Progenitor cell of endocrine pancreas (in vitro differentiated cells): Measurements from ENCODE around the gene CMIP. TPM values are rescaled to one million over a fixed set of nuclear protein-coding genes. Genes with fewer than 3 reads are reported as not detected.
A peak's percentile ranks its signal among the peaks of the same experiment; 100 is the strongest.

Source experiments
- DNase-seq: peaks from one replicate; pipeline ENCODE4 v3.0.0; 2021; ENCODE audit warnings: low spot score; ENCODE audit not compliant: unreplicated experiment
- H3K27ac Mint-ChIP-seq: 2 replicates; pipeline ENCODE4 v1.8.0; 2021; ENCODE audit warnings: mild to moderate bottlenecking, moderate library complexity, mixed read lengths
- H3K27me3 Mint-ChIP-seq: 2 replicates; pipeline ENCODE4 v1.8.0; 2021; ENCODE audit warnings: mixed read lengths
- H3K36me3 Mint-ChIP-seq: 2 replicates; pipeline ENCODE4 v1.8.0; 2022; ENCODE audit warnings: mixed read lengths; ENCODE audit not compliant: insufficient read depth
- H3K4me1 Mint-ChIP-seq: 2 replicates; pipeline ENCODE4 v1.8.0; 2021; ENCODE audit warnings: low read depth, mixed read lengths
- H3K4me3 Mint-ChIP-seq: 2 replicates; pipeline ENCODE4 v1.8.0; 2021; ENCODE audit warnings: low read depth, mild to moderate bottlenecking, moderate library complexity, mixed read lengths
- H3K9me3 Mint-ChIP-seq: 2 replicates; pipeline ENCODE4 v1.8.0; 2021; ENCODE audit warnings: low read depth, mixed read lengths
- total RNA-seq: library from RNA; stranded (reverse); gene quantifications from 2 replicates; pipeline ENCODE4 v1.2.1, GENCODE V29; 2021
- TF ChIP-seq, protein P1 (sequence below): fragments of 200-600 bp; sonication (generic); IDR thresholded peaks from one replicate; pipeline ENCODE4 v1.5.0; 2021; ENCODE audit warnings: antibody characterized with exemption, mild to moderate bottlenecking; ENCODE audit not compliant: unreplicated experiment

The CMIP gene
- total RNA-seq, 1 donor from 2014 or later, result 62.7 TPM

- H3K27me3 Mint-ChIP-seq, result no peaks in the 10 kb centered on the region
- no peaks in the 10 kb centered on the region for H3K36me3 Mint-ChIP-seq
- no peak overlapping the region for H3K27ac Mint-ChIP-seq
- peaks cover 12% of the 10 kb centered on the region for H3K4me1 Mint-ChIP-seq
- TF ChIP-seq, protein P1, sequence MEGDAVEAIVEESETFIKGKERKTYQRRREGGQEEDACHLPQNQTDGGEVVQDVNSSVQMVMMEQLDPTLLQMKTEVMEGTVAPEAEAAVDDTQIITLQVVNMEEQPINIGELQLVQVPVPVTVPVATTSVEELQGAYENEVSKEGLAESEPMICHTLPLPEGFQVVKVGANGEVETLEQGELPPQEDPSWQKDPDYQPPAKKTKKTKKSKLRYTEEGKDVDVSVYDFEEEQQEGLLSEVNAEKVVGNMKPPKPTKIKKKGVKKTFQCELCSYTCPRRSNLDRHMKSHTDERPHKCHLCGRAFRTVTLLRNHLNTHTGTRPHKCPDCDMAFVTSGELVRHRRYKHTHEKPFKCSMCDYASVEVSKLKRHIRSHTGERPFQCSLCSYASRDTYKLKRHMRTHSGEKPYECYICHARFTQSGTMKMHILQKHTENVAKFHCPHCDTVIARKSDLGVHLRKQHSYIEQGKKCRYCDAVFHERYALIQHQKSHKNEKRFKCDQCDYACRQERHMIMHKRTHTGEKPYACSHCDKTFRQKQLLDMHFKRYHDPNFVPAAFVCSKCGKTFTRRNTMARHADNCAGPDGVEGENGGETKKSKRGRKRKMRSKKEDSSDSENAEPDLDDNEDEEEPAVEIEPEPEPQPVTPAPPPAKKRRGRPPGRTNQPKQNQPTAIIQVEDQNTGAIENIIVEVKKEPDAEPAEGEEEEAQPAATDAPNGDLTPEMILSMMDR, result no peak
- no peak for DNase-seq
- no peak overlapping the region for H3K4me3 Mint-ChIP-seq
- H3K9me3 Mint-ChIP-seq, result no peaks in the 10 kb centered on the region
These were observed 45.1 kb downstream of the CMIP start for GRCh38 chr16:81489547-81490267.

DNA sequence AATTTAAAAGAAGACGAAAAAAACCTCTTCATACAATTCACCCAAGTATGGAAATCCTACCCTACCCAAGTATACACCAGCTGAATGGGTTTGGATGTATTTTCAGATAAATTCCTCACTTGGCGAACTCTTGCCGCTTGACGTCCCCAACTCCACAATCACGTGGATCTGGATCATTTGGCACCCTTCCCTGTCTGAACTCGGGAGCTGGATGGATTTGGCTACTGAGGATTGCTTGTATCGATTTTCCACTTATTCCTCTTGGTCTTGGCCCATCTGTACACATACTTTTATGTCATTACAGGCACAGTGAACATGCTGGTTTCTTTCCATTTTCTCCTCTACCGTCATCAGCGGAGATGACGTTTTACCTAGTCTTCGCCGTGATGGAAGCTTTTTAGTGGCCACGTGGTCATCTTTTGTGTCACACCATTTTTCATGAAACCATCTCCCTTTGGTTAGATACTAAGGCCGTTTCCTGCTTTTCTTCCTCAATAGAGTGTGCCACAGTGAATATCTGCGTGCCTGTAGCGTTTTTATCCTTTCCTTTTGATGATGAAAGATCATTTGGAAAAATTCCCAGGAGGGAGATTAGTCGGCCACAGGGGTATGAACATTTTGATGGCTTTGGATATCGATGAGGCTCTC, 47.1 kb downstream of the CMIP start:
- Mint-ChIP-seq H3K27ac (no peak overlapping the region), H3K4me3 (no peak overlapping the region), H3K36me3 (no peaks in the 10 kb centered on the region), H3K9me3 (no peaks in the 10 kb centered on the region), H3K4me1 (peaks cover 12% of the 10 kb centered on the region), H3K27me3 (no peaks in the 10 kb centered on the region)
- TF ChIP-seq, protein P1, result no peak
- DNase-seq, result no peak

- TF ChIP-seq, protein P1, result no peak
- Mint-ChIP-seq H3K36me3 (no peaks in the 10 kb centered on the region), H3K9me3 (no peaks in the 10 kb centered on the region), H3K27me3 (no peaks in the 10 kb centered on the region), H3K4me3 (no peak overlapping the region), H3K27ac (no peak overlapping the region), H3K4me1 (peaks cover 12% of the 10 kb centered on the region)
- DNase-seq, result no peak
These were observed 47.7 kb downstream of the CMIP start for GRCh38 chr16:81492311-81492761.

GRCh38 chr16:81492965-81493754, 48.6 kb downstream of the CMIP start:
- no peak overlapping the region for H3K4me3 Mint-ChIP-seq
- no peaks in the 10 kb centered on the region for H3K9me3 Mint-ChIP-seq
- TF ChIP-seq, protein P1, result no peak
- H3K36me3 Mint-ChIP-seq, result no peaks in the 10 kb centered on the region
- peaks cover 12% of the 10 kb centered on the region for H3K4me1 Mint-ChIP-seq
- peak overlapping the region; percentile 77 for H3K27ac Mint-ChIP-seq
- no peak for DNase-seq
- H3K27me3 Mint-ChIP-seq, result no peaks in the 10 kb centered on the region

- TF ChIP-seq, protein P1, result no peak
- DNase-seq, result no peak
- no peaks in the 10 kb centered on the region for H3K36me3 Mint-ChIP-seq
- H3K9me3 Mint-ChIP-seq, result no peaks in the 10 kb centered on the region
- peaks cover 12% of the 10 kb centered on the region for H3K4me1 Mint-ChIP-seq
- H3K4me3 Mint-ChIP-seq, result no peak overlapping the region
- no peaks in the 10 kb centered on the region for H3K27me3 Mint-ChIP-seq
- peak overlapping the region; percentile 77 for H3K27ac Mint-ChIP-seq
These were observed 49.3 kb downstream of the CMIP start for GRCh38 chr16:81493755-81494433.
